HEK293 (cell line): Measurements from ENCODE around the gene TBX4.

Experiments
- CTCF ChIA-PET: fragments of 350-600 bp; formaldehyde crosslinking; extraction: SDS; loops from one replicate; lab custom pipeline; 2021; ENCODE audit warnings: antibody characterized with exemption; lab: Yijun Ruan, JAX
- POLR2A ChIA-PET: fragments of 300-600 bp; formaldehyde crosslinking; extraction: SDS; loops from one replicate; lab custom pipeline; 2020; ENCODE audit warnings: antibody characterized with exemption, inconsistent platforms; lab: Yijun Ruan, JAX
- H3K27ac ChIP-seq: fragments of 200-500 bp; sonication (Bioruptor generic); 2 replicates; pipeline ENCODE4 v1.5.1; 2014; ENCODE audit warnings: low read depth, low read length, control low read depth, inconsistent platforms; ENCODE audit errors: extremely low read depth
- H3K36me3 ChIP-seq, 2 experiments: fragments of 200-500 bp in 1 of 2; sonication (Bioruptor generic) in 1 of 2; 1 replicate in 1 of 2; 2 replicates in 1 of 2; pipeline ENCODE4 v1.5.1; 2014 to 2017; ENCODE audit warnings: inconsistent platforms in 2 of 2, low read length in 2 of 2; ENCODE audit not compliant: control insufficient read depth in 2 of 2, insufficient read depth in 1 of 2
- H3K4me1 ChIP-seq: fragments of 200-500 bp; sonication (Bioruptor generic); 2 replicates; pipeline ENCODE4 v1.5.1; 2014; ENCODE audit warnings: mild to moderate bottlenecking, low read length, inconsistent platforms; ENCODE audit not compliant: control insufficient read depth, insufficient read depth
- H3K4me3 ChIP-seq: 2 replicates; pipeline ENCODE4 v1.5.1; 2011; ENCODE audit warnings: low read depth, mild to moderate bottlenecking, control low read depth, low read length, moderate library complexity
- H3K9me3 ChIP-seq: fragments of 200-500 bp; sonication (Bioruptor generic); 2 replicates; pipeline ENCODE4 v1.5.1; 2014; ENCODE audit warnings: low read depth, low read length, inconsistent platforms; ENCODE audit not compliant: control insufficient read depth, insufficient read depth
- MYNN ChIP-seq: fragments of 450-650 bp; formaldehyde crosslinking; IDR thresholded peaks from 2 replicates; pipeline ENCODE4 v1.5.1; 2016; ENCODE audit warnings: missing biosample characterization, missing genetic modification characterization, borderline replicate concordance
- OSR2 ChIP-seq: fragments of 450-650 bp; formaldehyde crosslinking; IDR thresholded peaks from 2 replicates; pipeline ENCODE4 v1.5.1; 2016; ENCODE audit warnings: missing biosample characterization, missing genetic modification characterization
- RBAK ChIP-seq: fragments of 450-650 bp; formaldehyde crosslinking; IDR thresholded peaks from 2 replicates; pipeline ENCODE4 v1.5.1; 2016; ENCODE audit warnings: missing biosample characterization, missing genetic modification characterization
- SP3 ChIP-seq: fragments of 450-650 bp; formaldehyde crosslinking; IDR thresholded peaks from 2 replicates; pipeline ENCODE4 v1.5.1; 2016; ENCODE audit warnings: missing biosample characterization, missing genetic modification characterization
- ZBTB21 ChIP-seq: fragments of 450-650 bp; formaldehyde crosslinking; IDR thresholded peaks from 2 replicates; pipeline ENCODE4 v1.5.1; 2017; ENCODE audit warnings: missing biosample characterization, missing genetic modification characterization
- ZEB2 ChIP-seq: fragments of 450-650 bp; formaldehyde crosslinking; IDR thresholded peaks from 2 replicates; pipeline ENCODE4 v1.5.1; 2016; ENCODE audit warnings: missing biosample characterization, missing genetic modification characterization
- ZNF146 ChIP-seq: fragments of 450-650 bp; formaldehyde crosslinking; IDR thresholded peaks from 2 replicates; pipeline ENCODE4 v1.5.1; 2016; ENCODE audit warnings: missing biosample characterization, missing genetic modification characterization
- ZNF174 ChIP-seq: fragments of 450-650 bp; formaldehyde crosslinking; IDR thresholded peaks from 2 replicates; pipeline ENCODE4 v1.5.0; 2017; ENCODE audit warnings: missing biosample characterization, mild to moderate bottlenecking, missing genetic modification characterization
- ZNF26 ChIP-seq: fragments of 450-650 bp; formaldehyde crosslinking; IDR thresholded peaks from 2 replicates; pipeline ENCODE4 v1.5.1; 2016; ENCODE audit warnings: missing biosample characterization, missing genetic modification characterization
- ZNF473 ChIP-seq: fragments of 450-650 bp; formaldehyde crosslinking; IDR thresholded peaks from 2 replicates; pipeline ENCODE4 v1.5.1; 2017; ENCODE audit warnings: missing biosample characterization, missing genetic modification characterization
- ZNF510 ChIP-seq: fragments of 450-650 bp; formaldehyde crosslinking; IDR thresholded peaks from 2 replicates; pipeline ENCODE4 v1.5.1; 2018; ENCODE audit warnings: mild to moderate bottlenecking, missing genetic modification characterization, missing biosample characterization; ENCODE audit not compliant: insufficient replicate concordance
- ZNF623 ChIP-seq: fragments of 450-650 bp; formaldehyde crosslinking; IDR thresholded peaks from 2 replicates; pipeline ENCODE4 v1.5.1; 2016; ENCODE audit warnings: missing biosample characterization, missing genetic modification characterization
- ZNF692 ChIP-seq: fragments of 450-650 bp; formaldehyde crosslinking; IDR thresholded peaks from 2 replicates; pipeline ENCODE4 v1.5.1; 2016; ENCODE audit warnings: missing biosample characterization, missing genetic modification characterization
- ZSCAN30 ChIP-seq: fragments of 450-650 bp; IDR thresholded peaks from 2 replicates; pipeline ENCODE4 v1.5.1; 2018; ENCODE audit warnings: missing biosample characterization, mild to moderate bottlenecking, missing genetic modification characterization, moderate library complexity
- TF ChIP-seq, protein P1 (sequence below): fragments of 450-650 bp; formaldehyde crosslinking; IDR thresholded peaks from 2 replicates; pipeline ENCODE4 v1.5.1; 2017; ENCODE audit warnings: missing biosample characterization, missing genetic modification characterization
- TF ChIP-seq, protein P2 (sequence below): fragments of 450-650 bp; formaldehyde crosslinking; IDR thresholded peaks from 2 replicates; pipeline ENCODE4 v1.5.0; 2017; ENCODE audit warnings: missing biosample characterization, missing genetic modification characterization, borderline replicate concordance
- TF ChIP-seq, protein P3 (sequence below): fragments of 450-650 bp; formaldehyde crosslinking; IDR thresholded peaks from 2 replicates; pipeline ENCODE4 v1.5.1; 2016; ENCODE audit warnings: missing biosample characterization, missing genetic modification characterization

TBX4 gene

DNA sequence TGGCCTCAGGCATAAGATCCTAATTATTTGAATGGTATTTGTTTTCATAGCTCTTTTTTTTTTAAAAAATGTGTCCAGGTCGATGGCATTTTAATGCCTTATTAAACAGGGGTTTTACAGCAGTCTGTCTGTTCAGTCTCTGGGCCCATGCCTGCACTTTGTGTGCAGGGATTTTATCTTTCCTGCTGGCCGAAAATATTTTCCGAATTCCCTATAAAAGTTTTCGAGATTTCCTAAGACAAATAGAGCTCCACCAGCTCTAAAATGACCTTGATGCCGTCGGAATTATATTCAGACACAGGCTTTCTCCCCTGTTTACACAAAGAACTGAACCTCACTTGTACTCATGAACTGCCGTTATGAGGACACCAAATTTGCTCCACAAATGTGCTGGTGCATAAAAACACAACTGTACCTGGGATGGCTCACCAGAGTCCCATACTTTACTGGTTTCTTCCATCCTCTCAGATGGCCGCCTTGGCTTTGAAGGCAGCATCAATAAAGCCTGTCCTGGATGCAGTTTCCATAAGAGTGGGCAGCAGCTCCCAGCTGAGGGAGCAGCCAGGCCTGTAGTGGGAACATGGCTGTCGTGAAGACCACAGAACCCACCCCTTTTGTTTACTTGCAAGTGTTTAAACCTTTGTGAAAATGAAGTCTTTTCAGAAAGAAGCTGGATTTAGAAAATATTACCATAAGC is 44.9 kb downstream of the TBX4 start:
- no peak for TF ChIP-seq SP3
- TF ChIP-seq, protein P1, sequence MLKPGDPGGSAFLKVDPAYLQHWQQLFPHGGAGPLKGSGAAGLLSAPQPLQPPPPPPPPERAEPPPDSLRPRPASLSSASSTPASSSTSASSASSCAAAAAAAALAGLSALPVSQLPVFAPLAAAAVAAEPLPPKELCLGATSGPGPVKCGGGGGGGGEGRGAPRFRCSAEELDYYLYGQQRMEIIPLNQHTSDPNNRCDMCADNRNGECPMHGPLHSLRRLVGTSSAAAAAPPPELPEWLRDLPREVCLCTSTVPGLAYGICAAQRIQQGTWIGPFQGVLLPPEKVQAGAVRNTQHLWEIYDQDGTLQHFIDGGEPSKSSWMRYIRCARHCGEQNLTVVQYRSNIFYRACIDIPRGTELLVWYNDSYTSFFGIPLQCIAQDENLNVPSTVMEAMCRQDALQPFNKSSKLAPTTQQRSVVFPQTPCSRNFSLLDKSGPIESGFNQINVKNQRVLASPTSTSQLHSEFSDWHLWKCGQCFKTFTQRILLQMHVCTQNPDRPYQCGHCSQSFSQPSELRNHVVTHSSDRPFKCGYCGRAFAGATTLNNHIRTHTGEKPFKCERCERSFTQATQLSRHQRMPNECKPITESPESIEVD (tag by site-specific recombination) = peak; percentile 63
- TF ChIP-seq, all 188 proteins: peak for 1
- Histone ChIP-seq H3K4me1 (peaks cover 9% of the 10 kb centered on the region), H3K36me3 (no peaks in the 10 kb centered on the region), H3K4me3 (no peak overlapping the region), H3K9me3 (no peaks in the 10 kb centered on the region), H3K27ac (no peak overlapping the region)
- ChIA-PET CTCF (interaction anchor here (1.9 to 2.1 kb wide), 2 partner anchors 85 to 86 kb away, joined by 5 to 6 read pairs; no protein-coding TSS in a partner anchor), POLR2A (no interaction called here)

DNA sequence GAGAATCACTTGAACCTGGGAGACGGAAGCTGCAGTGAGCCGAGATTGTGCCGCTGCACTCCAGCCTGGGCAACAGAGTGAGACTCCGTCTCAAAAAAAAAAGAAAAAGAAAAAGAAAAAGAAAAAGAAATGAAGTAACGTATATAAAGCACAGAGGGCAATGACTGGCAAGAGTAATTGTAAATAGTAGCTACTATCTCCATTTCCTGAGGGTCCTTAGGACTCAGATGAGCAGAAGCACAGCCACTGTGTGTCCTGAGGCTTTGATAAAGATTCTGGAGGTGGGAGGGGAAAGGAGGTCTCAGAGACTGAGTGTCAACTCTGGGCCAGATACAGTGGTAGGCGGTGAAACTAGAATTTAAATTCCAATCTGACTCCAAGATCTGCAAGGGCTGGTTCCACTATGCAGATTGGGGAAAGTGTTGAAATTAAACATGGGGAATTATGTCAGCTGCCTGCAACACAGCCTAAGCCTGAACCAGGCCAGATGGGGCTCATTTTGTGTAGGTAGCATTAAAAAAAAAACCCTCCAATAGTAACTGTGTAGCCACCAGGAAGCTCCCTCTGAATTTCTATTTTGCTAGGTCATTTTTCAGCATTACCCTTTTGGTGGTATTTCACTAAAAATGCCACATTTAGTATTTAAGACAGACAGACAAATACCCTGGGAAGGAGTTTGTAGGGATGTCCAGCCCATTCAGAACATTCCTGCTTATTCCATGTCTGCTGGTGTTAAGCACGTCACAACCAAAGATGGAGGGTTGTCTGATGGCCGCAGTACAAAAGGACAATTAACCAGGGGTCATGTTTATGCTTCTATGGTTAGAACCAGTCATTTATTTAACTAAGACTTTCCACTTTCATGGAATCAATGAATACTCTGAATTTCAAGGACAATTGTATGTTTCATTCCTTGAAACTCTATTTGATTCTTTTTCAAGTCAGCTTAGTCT is 46.1 kb downstream of the TBX4 start:
- TF ChIP-seq ZNF473 (tag by site-specific recombination) = no peak
- TF ChIP-seq ZNF623 (tag by site-specific recombination) = no peak
- TF ChIP-seq, protein P2, sequence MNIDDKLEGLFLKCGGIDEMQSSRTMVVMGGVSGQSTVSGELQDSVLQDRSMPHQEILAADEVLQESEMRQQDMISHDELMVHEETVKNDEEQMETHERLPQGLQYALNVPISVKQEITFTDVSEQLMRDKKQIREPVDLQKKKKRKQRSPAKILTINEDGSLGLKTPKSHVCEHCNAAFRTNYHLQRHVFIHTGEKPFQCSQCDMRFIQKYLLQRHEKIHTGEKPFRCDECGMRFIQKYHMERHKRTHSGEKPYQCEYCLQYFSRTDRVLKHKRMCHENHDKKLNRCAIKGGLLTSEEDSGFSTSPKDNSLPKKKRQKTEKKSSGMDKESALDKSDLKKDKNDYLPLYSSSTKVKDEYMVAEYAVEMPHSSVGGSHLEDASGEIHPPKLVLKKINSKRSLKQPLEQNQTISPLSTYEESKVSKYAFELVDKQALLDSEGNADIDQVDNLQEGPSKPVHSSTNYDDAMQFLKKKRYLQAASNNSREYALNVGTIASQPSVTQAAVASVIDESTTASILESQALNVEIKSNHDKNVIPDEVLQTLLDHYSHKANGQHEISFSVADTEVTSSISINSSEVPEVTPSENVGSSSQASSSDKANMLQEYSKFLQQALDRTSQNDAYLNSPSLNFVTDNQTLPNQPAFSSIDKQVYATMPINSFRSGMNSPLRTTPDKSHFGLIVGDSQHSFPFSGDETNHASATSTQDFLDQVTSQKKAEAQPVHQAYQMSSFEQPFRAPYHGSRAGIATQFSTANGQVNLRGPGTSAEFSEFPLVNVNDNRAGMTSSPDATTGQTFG = no peak
- TF ChIP-seq MYNN (tag by site-specific recombination) = no peak
- no peak for TF ChIP-seq RBAK
- TF ChIP-seq ZNF174 = no peak
- H3K9me3 ChIP-seq = no peaks in the 10 kb centered on the region
- ChIA-PET POLR2A (interaction anchor here (0.6 to 1.0 kb wide), 2 partner anchors 12 to 208 kb away, joined by 3 read pairs; no protein-coding TSS in a partner anchor), CTCF (interaction anchor here (2.0 to 2.1 kb wide), 2 partner anchors 9 to 85 kb away, joined by 6 to 7 read pairs; no protein-coding TSS in a partner anchor)
- H3K36me3 ChIP-seq = no peaks in the 10 kb centered on the region
- no peak overlapping the region for H3K27ac ChIP-seq
- H3K4me3 ChIP-seq = no peak overlapping the region
- H3K4me1 ChIP-seq = peaks cover 9% of the 10 kb centered on the region

DNA sequence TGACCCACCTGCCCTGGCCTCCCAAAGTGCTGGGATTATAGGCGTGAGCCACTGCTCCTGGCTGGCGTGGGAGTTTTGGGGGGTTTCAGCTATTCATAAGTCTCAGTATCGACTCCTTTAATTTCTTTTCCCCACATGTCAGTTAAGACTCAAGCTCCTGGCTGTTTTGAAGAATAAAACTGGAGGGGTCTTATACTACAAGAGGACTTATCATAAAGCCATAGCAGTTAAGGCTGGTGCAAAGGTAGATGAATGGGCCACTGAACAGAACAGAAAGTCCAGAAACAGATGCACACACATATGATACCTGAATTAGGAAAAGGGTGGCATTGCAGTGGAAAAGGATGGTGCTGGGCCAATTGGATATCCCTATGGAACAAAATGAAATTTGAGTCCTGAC is 47.4 kb downstream of the TBX4 start:
- ChIA-PET CTCF (interaction anchor here (2.0 kb wide), 1 partner anchor 8 kb away, joined by 7 read pairs; no protein-coding TSS in a partner anchor), POLR2A (no interaction called here)
- Histone ChIP-seq H3K4me3 (no peak overlapping the region), H3K36me3 (no peaks in the 10 kb centered on the region), H3K9me3 (no peaks in the 10 kb centered on the region), H3K4me1 (peaks cover 6% of the 10 kb centered on the region), H3K27ac (no peak overlapping the region)
- TF ChIP-seq OSR2 (no peak), ZNF692 (tag by site-specific recombination) (no peak), ZNF146 (tag by site-specific recombination) (no peak), ZNF26 (tag by site-specific recombination) (no peak), ZEB2 (no peak), ZBTB21 (no peak), ZNF510 (tag by site-specific recombination) (no peak), ZSCAN30 (tag by site-specific recombination) (no peak)
- TF ChIP-seq, protein P3, sequence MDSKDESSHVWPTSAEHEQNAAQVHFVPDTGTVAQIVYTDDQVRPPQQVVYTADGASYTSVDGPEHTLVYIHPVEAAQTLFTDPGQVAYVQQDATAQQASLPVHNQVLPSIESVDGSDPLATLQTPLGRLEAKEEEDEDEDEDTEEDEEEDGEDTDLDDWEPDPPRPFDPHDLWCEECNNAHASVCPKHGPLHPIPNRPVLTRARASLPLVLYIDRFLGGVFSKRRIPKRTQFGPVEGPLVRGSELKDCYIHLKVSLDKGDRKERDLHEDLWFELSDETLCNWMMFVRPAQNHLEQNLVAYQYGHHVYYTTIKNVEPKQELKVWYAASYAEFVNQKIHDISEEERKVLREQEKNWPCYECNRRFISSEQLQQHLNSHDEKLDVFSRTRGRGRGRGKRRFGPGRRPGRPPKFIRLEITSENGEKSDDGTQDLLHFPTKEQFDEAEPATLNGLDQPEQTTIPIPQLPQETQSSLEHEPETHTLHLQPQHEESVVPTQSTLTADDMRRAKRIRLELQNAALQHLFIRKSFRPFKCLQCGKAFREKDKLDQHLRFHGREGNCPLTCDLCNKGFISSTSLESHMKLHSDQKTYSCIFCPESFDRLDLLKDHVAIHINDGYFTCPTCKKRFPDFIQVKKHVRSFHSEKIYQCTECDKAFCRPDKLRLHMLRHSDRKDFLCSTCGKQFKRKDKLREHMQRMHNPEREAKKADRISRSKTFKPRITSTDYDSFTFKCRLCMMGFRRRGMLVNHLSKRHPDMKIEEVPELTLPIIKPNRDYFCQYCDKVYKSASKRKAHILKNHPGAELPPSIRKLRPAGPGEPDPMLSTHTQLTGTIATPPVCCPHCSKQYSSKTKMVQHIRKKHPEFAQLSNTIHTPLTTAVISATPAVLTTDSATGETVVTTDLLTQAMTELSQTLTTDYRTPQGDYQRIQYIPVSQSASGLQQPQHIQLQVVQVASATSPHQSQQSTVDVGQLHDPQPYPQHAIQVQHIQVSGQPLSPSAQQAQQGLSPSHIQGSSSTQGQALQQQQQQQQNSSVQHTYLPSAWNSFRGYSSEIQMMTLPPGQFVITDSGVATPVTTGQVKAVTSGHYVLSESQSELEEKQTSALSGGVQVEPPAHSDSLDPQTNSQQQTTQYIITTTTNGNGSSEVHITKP (tag by site-specific recombination) = no peak
